Neural cell (in vitro differentiated cells): ENCODE data around the gene PCGF1. TPM values are rescaled to one million over a fixed set of nuclear protein-coding genes. Genes with fewer than 3 reads are reported as not detected.

Experiments used
- H2AFZ ChIP-seq: fragments of 200-600, 300-800 bp; sonication (generic), shearing (Covaris generic); 2 replicates; pipeline ENCODE4 v1.6.0; 2014; ENCODE audit warnings: low read depth, mild to moderate bottlenecking, antibody characterized with exemption, low read length, moderate library complexity
- H3F3A ChIP-seq: fragments of 200-600 bp; shearing (Covaris generic); 2 replicates; pipeline ENCODE4 v1.6.1; 2016; ENCODE audit warnings: mild to moderate bottlenecking, moderate library complexity, mixed read lengths, antibody characterized with exemption, low read length; ENCODE audit not compliant: insufficient read depth, poor library complexity, severe bottlenecking
- H3K27ac ChIP-seq: fragments of 200-600, 300-800 bp; sonication (generic), shearing (Covaris generic); 2 replicates; pipeline ENCODE4 v1.5.1; 2014; ENCODE audit warnings: mild to moderate bottlenecking, low read length, moderate library complexity
- H3K27me3 ChIP-seq: fragments of 300-800, 200-600 bp; sonication (generic), shearing (Covaris generic); 2 replicates; pipeline ENCODE4 v1.6.0; 2014; ENCODE audit warnings: mild to moderate bottlenecking, low read depth, low read length, moderate library complexity; ENCODE audit not compliant: insufficient read depth
- H3K36me3 ChIP-seq: fragments of 300-800, 200-600 bp; sonication (generic), shearing (Covaris generic); 2 replicates; pipeline ENCODE4 v1.5.1; 2014; ENCODE audit warnings: mild to moderate bottlenecking, antibody characterized with exemption, low read length, moderate library complexity; ENCODE audit not compliant: insufficient read depth
- H3K4me2 ChIP-seq: fragments of 300-800, 200-600 bp; sonication (generic), shearing (Covaris generic); 2 replicates; pipeline ENCODE4 v1.6.0; 2014; ENCODE audit warnings: mild to moderate bottlenecking, low read length
- H3K4me3 ChIP-seq: fragments of 300-800, 200-600 bp; sonication (generic), shearing (Covaris generic); 2 replicates; pipeline ENCODE4 v1.5.1; 2014; ENCODE audit warnings: mild to moderate bottlenecking, low read length, moderate library complexity
- H3K79me2 ChIP-seq: fragments of 200-600 bp; shearing (Covaris generic); replicated peaks from 2 replicates; pipeline ENCODE4 v1.6.0; 2014; ENCODE audit warnings: mild to moderate bottlenecking, low read length, moderate library complexity; ENCODE audit not compliant: insufficient read depth
- H3K9ac ChIP-seq: fragments of 300-800, 200-600 bp; sonication (generic), shearing (Covaris generic); 2 replicates; pipeline ENCODE4 v1.6.1; 2016; ENCODE audit warnings: mild to moderate bottlenecking, low read length, mixed read lengths
- H3K9me2 ChIP-seq: fragments of 200-600 bp; shearing (Covaris generic); 2 replicates; pipeline ENCODE4 v1.6.1; 2016; ENCODE audit warnings: mild to moderate bottlenecking, low read length, mixed read lengths; ENCODE audit not compliant: insufficient read depth
- H3K9me3 ChIP-seq: fragments of 200-600, 300-800 bp; sonication (generic), shearing (Covaris generic); 2 replicates; pipeline ENCODE4 v1.6.1; 2016; ENCODE audit warnings: mild to moderate bottlenecking, mixed run types, low read length, moderate library complexity, mixed read lengths
- H4K20me1 ChIP-seq: fragments of 200-600 bp; shearing (Covaris generic); 2 replicates; pipeline ENCODE4 v1.6.1; 2016; ENCODE audit warnings: mild to moderate bottlenecking, mixed run types; ENCODE audit not compliant: insufficient read depth
- EP300 ChIP-seq: fragments of 450-650 bp; conservative IDR thresholded peaks from 2 replicates; pipeline ENCODE4 v1.6.1; 2014; ENCODE audit warnings: antibody characterized with exemption, mild to moderate bottlenecking, moderate library complexity; ENCODE audit not compliant: poor library complexity, severe bottlenecking
- EZH2 ChIP-seq: fragments of 200-600, 300-800 bp; shearing (Covaris generic), sonication (generic); IDR thresholded peaks from 2 replicates; pipeline ENCODE4 v1.6.1; 2014; ENCODE audit warnings: antibody characterized with exemption, low read length, borderline replicate concordance, mild to moderate bottlenecking; ENCODE audit not compliant: insufficient read depth, poor library complexity, severe bottlenecking
- MXI1 ChIP-seq: fragments of 450-650 bp; conservative IDR thresholded peaks from 2 replicates; pipeline ENCODE4 v1.6.1; 2014; ENCODE audit warnings: antibody characterized with exemption, mild to moderate bottlenecking; ENCODE audit not compliant: poor library complexity, severe bottlenecking
- POLR2AphosphoS5 ChIP-seq: IDR thresholded peaks from 2 replicates; pipeline ENCODE4 v1.6.1; 2012
- RAD21 ChIP-seq: fragments of 450-650 bp; conservative IDR thresholded peaks from 2 replicates; pipeline ENCODE4 v1.6.1; 2014; ENCODE audit warnings: antibody characterized with exemption, mild to moderate bottlenecking, moderate library complexity
- SMC3 ChIP-seq: fragments of 450-650 bp; conservative IDR thresholded peaks from 2 replicates; pipeline ENCODE4 v1.6.1; 2014; ENCODE audit warnings: antibody characterized with exemption, mild to moderate bottlenecking, moderate library complexity; ENCODE audit not compliant: poor library complexity
- TAF1 ChIP-seq: IDR thresholded peaks from 2 replicates; pipeline ENCODE4 v1.6.1; 2012; ENCODE audit warnings: low read depth
- polyA plus RNA-seq: library from polyadenylated mRNA; depleted of rRNA; stranded (reverse); fragments of >200 nt; gene quantifications from 2 replicates; pipeline ENCODE4 v1.2.3, GENCODE V29; 2014
- TF ChIP-seq, protein P1 (sequence below): fragments of 450-650 bp; IDR thresholded peaks from 2 replicates; pipeline ENCODE4 v1.5.1; 2014; ENCODE audit warnings: antibody characterized with exemption, mild to moderate bottlenecking, moderate library complexity; ENCODE audit not compliant: poor library complexity, severe bottlenecking
- TF ChIP-seq, protein P2 (sequence below): IDR thresholded peaks from 2 replicates; pipeline ENCODE4 v1.6.1; 2012; ENCODE audit warnings: borderline replicate concordance

PCGF1 gene
- polyA plus RNA-seq, 1 donor from 2014 or later, result 30.2 TPM

GRCh38 chr2:74529357-74530238 lies 22.1 kb upstream of the PCGF1 start, which contains the start of the genes AUP1 and HTRA2:
AUP1 (minus strand) TSS chr2:74529706; CDS start chr2:74529629, 77 bp downstream.
HTRA2 (plus strand) TSS chr2:74529933; CDS start chr2:74530007, 74 bp downstream.
- Histone ChIP-seq H3K79me2 (peaks cover 14% of the 10 kb centered on the region), H3K27ac (peak within 1 kb of the TSS; percentile 75), H2AFZ (peak within 1 kb of the TSS; percentile 40), H3F3A (no peaks in the 10 kb centered on the region), H3K9me3 (no peaks in the 10 kb centered on the region), H3K9ac (peak within 1 kb of the TSS; percentile 78), H3K9me2 (no peaks in the 10 kb centered on the region), H3K27me3 (no peaks in the 10 kb centered on the region), H3K4me2 (peak within 1 kb of the TSS; percentile 86), H3K36me3 (no peaks in the 10 kb centered on the region), H3K4me3 (peak within 1 kb of the TSS; percentile 73), H4K20me1 (no peaks in the 10 kb centered on the region)
- peak; percentile 32 for TF ChIP-seq EP300
- no peak for TF ChIP-seq EZH2
- TF ChIP-seq, protein P1, sequence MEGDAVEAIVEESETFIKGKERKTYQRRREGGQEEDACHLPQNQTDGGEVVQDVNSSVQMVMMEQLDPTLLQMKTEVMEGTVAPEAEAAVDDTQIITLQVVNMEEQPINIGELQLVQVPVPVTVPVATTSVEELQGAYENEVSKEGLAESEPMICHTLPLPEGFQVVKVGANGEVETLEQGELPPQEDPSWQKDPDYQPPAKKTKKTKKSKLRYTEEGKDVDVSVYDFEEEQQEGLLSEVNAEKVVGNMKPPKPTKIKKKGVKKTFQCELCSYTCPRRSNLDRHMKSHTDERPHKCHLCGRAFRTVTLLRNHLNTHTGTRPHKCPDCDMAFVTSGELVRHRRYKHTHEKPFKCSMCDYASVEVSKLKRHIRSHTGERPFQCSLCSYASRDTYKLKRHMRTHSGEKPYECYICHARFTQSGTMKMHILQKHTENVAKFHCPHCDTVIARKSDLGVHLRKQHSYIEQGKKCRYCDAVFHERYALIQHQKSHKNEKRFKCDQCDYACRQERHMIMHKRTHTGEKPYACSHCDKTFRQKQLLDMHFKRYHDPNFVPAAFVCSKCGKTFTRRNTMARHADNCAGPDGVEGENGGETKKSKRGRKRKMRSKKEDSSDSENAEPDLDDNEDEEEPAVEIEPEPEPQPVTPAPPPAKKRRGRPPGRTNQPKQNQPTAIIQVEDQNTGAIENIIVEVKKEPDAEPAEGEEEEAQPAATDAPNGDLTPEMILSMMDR, result no peak
- TF ChIP-seq RAD21, result peak; percentile 30
- peak; percentile 49 for TF ChIP-seq SMC3
- peak; percentile 72 for TF ChIP-seq TAF1
- TF ChIP-seq POLR2AphosphoS5, result peak; percentile 69
- peak; percentile 79 for TF ChIP-seq MXI1
- TF ChIP-seq, protein P2, sequence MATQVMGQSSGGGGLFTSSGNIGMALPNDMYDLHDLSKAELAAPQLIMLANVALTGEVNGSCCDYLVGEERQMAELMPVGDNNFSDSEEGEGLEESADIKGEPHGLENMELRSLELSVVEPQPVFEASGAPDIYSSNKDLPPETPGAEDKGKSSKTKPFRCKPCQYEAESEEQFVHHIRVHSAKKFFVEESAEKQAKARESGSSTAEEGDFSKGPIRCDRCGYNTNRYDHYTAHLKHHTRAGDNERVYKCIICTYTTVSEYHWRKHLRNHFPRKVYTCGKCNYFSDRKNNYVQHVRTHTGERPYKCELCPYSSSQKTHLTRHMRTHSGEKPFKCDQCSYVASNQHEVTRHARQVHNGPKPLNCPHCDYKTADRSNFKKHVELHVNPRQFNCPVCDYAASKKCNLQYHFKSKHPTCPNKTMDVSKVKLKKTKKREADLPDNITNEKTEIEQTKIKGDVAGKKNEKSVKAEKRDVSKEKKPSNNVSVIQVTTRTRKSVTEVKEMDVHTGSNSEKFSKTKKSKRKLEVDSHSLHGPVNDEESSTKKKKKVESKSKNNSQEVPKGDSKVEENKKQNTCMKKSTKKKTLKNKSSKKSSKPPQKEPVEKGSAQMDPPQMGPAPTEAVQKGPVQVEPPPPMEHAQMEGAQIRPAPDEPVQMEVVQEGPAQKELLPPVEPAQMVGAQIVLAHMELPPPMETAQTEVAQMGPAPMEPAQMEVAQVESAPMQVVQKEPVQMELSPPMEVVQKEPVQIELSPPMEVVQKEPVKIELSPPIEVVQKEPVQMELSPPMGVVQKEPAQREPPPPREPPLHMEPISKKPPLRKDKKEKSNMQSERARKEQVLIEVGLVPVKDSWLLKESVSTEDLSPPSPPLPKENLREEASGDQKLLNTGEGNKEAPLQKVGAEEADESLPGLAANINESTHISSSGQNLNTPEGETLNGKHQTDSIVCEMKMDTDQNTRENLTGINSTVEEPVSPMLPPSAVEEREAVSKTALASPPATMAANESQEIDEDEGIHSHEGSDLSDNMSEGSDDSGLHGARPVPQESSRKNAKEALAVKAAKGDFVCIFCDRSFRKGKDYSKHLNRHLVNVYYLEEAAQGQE, result peak; percentile 68

DNA sequence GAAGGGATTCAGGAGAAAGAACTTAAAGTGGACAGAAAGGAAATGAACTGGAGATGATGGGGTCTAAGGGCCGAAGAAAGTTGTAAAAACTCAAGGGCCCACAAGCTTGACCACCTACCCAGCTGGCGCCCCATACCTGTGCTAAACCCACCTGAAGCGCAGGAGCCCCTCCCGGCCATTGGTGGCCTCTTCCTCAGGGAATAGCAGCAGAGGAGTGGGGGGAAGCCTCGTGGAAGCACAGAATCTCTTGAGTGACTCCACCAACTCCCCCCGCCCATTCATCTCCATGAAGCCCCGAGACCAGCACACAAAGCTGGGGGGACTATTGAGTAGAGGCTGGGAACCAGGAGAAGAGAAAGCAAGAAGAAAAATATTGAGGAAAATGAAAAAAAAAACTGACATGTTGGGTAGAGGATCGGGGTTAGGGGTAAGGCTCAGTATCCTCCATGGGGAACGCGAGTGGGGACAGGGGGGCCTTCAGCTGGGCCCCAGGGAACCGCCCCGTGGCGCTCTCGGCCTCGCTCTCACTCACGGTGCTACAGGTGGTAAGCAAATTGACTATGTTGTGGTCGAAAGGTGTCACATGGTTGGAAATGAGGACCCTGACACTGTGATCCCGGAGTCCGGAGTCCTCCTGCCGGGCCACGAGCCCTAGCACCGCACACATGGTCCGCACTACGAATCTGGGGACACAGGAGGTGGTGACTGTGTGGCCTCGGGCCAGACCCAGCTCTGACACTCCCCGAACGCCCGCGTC lies 21.3 kb upstream of the PCGF1 start:
- H3K27ac ChIP-seq, result peak overlapping the region; percentile 75
- TF ChIP-seq, protein P1, result no peak
- TF ChIP-seq EZH2, result no peak
- TF ChIP-seq, protein P2, result no peak
- H3K27me3 ChIP-seq, result no peaks in the 10 kb centered on the region
- no peaks in the 10 kb centered on the region for H3K9me3 ChIP-seq
- H3K79me2 ChIP-seq, result peaks cover 14% of the 10 kb centered on the region
- peak overlapping the region; percentile 78 for H3K9ac ChIP-seq
- peak overlapping the region; percentile 40 for H2AFZ ChIP-seq
- peak overlapping the region; percentile 73 for H3K4me3 ChIP-seq
- peak overlapping the region; percentile 79 for H3K4me2 ChIP-seq
- no peaks in the 10 kb centered on the region for H3K36me3 ChIP-seq
- H4K20me1 ChIP-seq, result no peaks in the 10 kb centered on the region
- no peaks in the 10 kb centered on the region for H3F3A ChIP-seq
- H3K9me2 ChIP-seq, result no peaks in the 10 kb centered on the region
